ENCODE results near the gene SYNPO.

SYNPO gene

GRCh38 chr5:150608991-150609390 is 31.5 kb upstream of the SYNPO start:
- DNase-seq, result no peak

GRCh38 chr5:150609843-150610584 is 30.4 kb upstream of the SYNPO start:
- DNase-seq, result no peak

- no peak for DNase-seq
Observed at GRCh38 chr5:150611026-150611425, 29.4 kb upstream of the SYNPO start.

- no peak for DNase-seq
Observed at GRCh38 chr5:150612405-150612804, 28.1 kb upstream of the SYNPO start.

- DNase-seq, result no peak
Observed at GRCh38 chr5:150612905-150613670, 27.4 kb upstream of the SYNPO start.

GRCh38 chr5:150613991-150614660 is 26.3 kb upstream of the SYNPO start:
- no peak for DNase-seq

- DNase-seq, result no peak
Observed at GRCh38 chr5:150614661-150615060, 25.8 kb upstream of the SYNPO start.

GRCh38 chr5:150615141-150615699 is 25.2 kb upstream of the SYNPO start:
- DNase-seq, result no peak

- DNase-seq, result no peak
Observed at GRCh38 chr5:150616024-150616470, 24.4 kb upstream of the SYNPO start.

GRCh38 chr5:150616506-150616905 is 24.0 kb upstream of the SYNPO start:
- no peak for DNase-seq

- DNase-seq, result no peak
Observed at GRCh38 chr5:150618163-150618562, 22.3 kb upstream of the SYNPO start.

GRCh38 chr5:150618588-150619281 is 21.7 kb upstream of the SYNPO start:
- no peak for DNase-seq

GRCh38 chr5:150619359-150620230 is 20.9 kb upstream of the SYNPO start:
- DNase-seq, result no peak

GRCh38 chr5:150621301-150621700 is 19.2 kb upstream of the SYNPO start:
- no peak for DNase-seq

GRCh38 chr5:150622157-150622556 is 18.3 kb upstream of the SYNPO start:
- DNase-seq, result no peak

GRCh38 chr5:150623152-150623877 is 17.1 kb upstream of the SYNPO start:
- no peak for DNase-seq

GRCh38 chr5:150623878-150624216 is 16.6 kb upstream of the SYNPO start:
- no peak for DNase-seq

- DNase-seq, result no peak
Observed at GRCh38 chr5:150624334-150625163, 15.9 kb upstream of the SYNPO start.

GRCh38 chr5:150625164-150625535 is 15.3 kb upstream of the SYNPO start:
- no peak for DNase-seq

Data from amniotic stem cell (primary cell).